CD4-positive, alpha-beta T cell treated with Interleukin-2 at 100 ng/mL for 4 hours (primary cell): ENCODE results near the gene FAM229B.
"Not testable (repeated sequence)": the region's sequence is repeated elsewhere in the genome, so short reads cannot be mapped to it uniquely, and the experiment has no call there.

Source experiments
- DNase-seq: peaks from one replicate; pipeline ENCODE4 v3.0.0-alpha.2; 2020; ENCODE audit warnings: low spot score

FAM229B gene

GRCh38 chr6:112065426-112065986 lies 21.9 kb upstream of the FAM229B start:
- DNase-seq: no peak

GRCh38 chr6:112066606-112067005 lies 20.8 kb upstream of the FAM229B start:
- DNase-seq: no peak

- no peak for DNase-seq
Measured at GRCh38 chr6:112081569-112081968, 5.8 kb upstream of the FAM229B start.

GRCh38 chr6:112085286-112086065 lies 1.9 kb upstream of the FAM229B start:
- no peak for DNase-seq

GRCh38 chr6:112086744-112087135 lies 651 bp upstream of the FAM229B start:
- peak; percentile 2 for DNase-seq

GRCh38 chr6:112087916-112088315 lies 525 bp downstream of the FAM229B start:
- DNase-seq: no peak

GRCh38 chr6:112096901-112097300 lies 9.5 kb downstream of the FAM229B start:
- DNase-seq: no peak

- no peak for DNase-seq
Measured at GRCh38 chr6:112100561-112100960, 13.2 kb downstream of the FAM229B start.

GRCh38 chr6:112106026-112106425 lies 18.6 kb downstream of the FAM229B start:
- not testable (repeated sequence) for DNase-seq

GRCh38 chr6:112106562-112106961 lies 19.2 kb downstream of the FAM229B start:
- DNase-seq: no peak

GRCh38 chr6:112109262-112109661 lies 21.9 kb downstream of the FAM229B start:
- no peak for DNase-seq

GRCh38 chr6:112113431-112113830 lies 26.0 kb downstream of the FAM229B start:
- no peak for DNase-seq

GRCh38 chr6:112113918-112114317 lies 26.5 kb downstream of the FAM229B start:
- DNase-seq: no peak

- DNase-seq: no peak
Measured at GRCh38 chr6:112114577-112115223, 27.3 kb downstream of the FAM229B start.

GRCh38 chr6:112116221-112116620 lies 28.8 kb downstream of the FAM229B start:
- DNase-seq: no peak

GRCh38 chr6:112117554-112117953 lies 30.2 kb downstream of the FAM229B start:
- DNase-seq: no peak

GRCh38 chr6:112118034-112118433 lies 30.6 kb downstream of the FAM229B start:
- no peak for DNase-seq

GRCh38 chr6:112122756-112123155 lies 35.4 kb downstream of the FAM229B start:
- no peak for DNase-seq

GRCh38 chr6:112123982-112124381 lies 36.6 kb downstream of the FAM229B start:
- DNase-seq: no peak

- DNase-seq: no peak
Measured at GRCh38 chr6:112128208-112128607, 40.8 kb downstream of the FAM229B start.

GRCh38 chr6:112130878-112131277 lies 43.5 kb downstream of the FAM229B start:
- DNase-seq: no peak

GRCh38 chr6:112139052-112139451 lies 51.7 kb downstream of the FAM229B start:
- DNase-seq: no peak

GRCh38 chr6:112141707-112142106 lies 54.3 kb downstream of the FAM229B start:
- DNase-seq: no peak
